ENCODE results near the gene ARHGEF38.
"Not testable (repeated sequence)": the region's sequence is repeated elsewhere in the genome, so short reads cannot be mapped to it uniquely, and the experiment has no call there.

The ARHGEF38 gene

DNA sequence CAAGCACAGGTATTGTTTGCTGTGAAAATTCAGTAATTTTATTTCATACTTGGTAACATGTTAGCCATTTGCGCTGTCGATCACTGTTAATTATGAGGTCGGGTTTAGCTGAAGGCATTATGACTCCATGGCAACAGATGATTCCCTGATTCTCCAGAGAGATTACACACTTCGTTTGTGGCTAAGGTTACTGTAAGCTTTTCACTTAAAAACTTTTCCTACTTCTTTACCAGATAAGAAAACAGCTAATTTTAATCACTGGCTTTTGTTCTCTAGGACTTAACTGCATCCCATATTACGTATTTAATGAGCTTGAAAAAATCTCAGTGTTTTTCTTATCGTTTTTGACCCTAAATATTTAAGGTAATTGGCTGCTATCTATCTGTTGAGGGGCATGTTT, 158.3 kb downstream of the ARHGEF38 start:
- no peak for DNase-seq

DNA sequence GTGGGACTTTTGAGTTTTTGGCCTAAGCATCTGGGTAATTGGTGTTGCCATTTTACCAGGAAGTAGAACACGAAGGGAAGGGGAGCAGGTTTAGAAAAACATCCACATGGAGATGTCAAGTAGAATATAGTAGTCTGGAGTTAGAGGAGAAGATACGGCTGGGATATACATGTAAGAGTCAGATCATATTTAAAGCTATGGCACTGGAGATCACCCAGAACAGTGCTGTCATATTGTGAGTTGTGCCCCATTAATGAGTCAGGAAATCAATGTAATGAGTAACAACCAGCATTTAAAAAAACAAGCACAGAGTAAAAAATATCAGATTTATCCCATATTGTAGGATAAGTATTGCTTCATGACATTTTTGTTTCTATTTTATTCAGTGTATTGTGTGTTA, 160.3 kb downstream of the ARHGEF38 start:
- DNase-seq: no peak

DNA sequence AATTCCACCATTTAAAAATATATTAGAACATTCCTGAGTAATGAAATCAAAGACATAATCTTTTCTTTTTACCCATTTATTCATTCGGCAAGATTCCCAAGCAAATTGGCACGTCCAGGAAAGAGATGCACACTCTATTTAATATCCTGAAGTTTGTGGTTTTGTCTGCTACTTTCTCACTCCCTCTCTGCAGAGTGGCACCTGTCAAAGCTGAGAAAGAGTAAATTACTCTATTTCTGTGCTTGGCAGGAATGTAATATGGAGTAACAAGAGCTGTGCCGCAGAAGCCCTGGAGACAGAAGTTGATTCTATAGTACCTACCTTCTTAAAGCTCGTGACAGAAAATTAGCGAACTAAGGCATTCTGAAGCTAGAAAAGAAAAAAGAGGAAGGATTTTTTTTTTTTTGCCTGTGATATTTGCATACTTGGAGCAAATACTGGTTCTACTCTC, 161.7 kb downstream of the ARHGEF38 start:
- DNase-seq: no peak

DNA sequence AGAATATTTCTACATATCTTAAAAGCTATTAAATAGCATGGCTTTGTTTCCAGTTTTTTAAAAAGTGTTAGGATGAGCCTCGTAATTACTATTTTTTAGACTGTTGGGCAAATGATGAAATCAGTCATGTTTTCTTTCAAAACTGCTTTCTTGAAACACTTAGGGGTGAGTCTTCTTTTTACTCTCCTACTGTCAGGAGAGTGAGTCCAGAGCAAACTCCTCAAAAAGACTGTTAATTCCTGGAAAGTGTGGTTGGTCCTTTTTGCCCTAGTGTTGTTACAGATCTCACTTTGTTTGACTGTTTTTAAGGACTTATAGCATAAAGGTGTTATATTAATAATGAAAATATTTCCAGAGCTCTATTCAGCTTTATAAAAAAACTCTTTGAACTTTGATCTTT, 162.5 kb downstream of the ARHGEF38 start:
- no peak for DNase-seq

DNA sequence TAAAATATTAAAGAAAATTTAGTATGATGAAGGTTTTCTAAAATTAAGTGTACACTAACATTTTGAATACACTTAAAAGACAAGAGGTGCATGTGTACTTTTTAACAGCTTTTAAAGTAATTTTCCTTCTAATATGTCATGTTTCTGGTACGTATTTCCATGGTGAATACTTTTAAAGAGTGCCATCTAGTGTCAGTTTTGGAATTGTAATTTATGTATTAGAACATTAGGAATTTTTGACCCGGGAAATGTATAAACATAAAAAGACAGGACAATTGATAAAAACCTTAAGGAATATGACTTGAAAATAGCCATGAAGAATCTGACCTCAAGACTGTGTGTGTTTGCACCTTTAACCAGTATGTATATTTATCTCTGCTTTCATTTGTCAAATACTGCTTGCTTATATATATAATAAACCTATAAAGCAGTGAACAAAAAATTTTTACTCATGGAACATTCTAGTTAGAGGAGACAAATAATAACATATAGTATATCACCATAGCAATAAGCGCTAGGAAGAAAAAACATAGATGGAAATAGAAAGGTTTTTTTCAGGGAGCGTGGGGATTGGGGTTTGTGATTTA, 163.4 kb downstream of the ARHGEF38 start:
- peak in 1 of 58 donors; percentile 15 for DNase-seq

DNA sequence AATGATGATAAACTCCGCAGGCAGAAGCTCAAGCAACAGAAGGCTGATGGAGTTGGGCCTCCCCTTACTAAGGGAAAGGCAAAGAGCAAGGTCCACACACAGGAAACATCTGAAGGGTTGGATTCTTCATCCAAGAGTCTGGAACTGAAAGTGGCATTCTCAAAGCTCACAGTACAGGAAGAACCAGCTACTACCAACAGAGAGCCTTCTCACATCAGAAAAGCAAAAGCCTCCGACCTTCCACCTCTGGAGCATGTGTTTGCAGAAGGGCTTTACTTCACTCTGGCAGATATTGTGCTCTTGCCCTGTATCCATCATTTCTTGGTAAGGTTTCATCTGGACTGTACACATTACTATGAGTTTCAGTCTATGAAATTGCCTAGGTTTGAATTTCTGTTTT, 166.8 kb downstream of the ARHGEF38 start:
- DNase-seq: no peak

DNA sequence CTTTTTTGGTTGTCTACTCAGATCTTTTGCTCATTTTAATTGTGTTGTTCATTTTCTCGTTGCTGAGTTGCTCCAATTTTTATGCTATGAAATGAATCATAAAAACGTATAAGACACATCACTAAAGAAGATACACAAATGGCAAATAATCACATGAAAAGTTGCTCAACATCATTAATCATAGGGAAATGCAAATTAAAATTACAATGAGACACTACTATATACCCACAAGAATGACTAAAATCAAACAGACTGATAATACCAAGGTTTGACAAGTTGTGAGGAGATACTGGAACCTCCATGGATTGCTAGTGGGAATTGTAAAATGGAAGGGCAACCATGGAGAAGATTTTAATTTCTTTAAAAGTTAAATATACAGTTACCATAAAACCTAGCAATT, 173.2 kb downstream of the ARHGEF38 start:
- DNase-seq: no peak

DNA sequence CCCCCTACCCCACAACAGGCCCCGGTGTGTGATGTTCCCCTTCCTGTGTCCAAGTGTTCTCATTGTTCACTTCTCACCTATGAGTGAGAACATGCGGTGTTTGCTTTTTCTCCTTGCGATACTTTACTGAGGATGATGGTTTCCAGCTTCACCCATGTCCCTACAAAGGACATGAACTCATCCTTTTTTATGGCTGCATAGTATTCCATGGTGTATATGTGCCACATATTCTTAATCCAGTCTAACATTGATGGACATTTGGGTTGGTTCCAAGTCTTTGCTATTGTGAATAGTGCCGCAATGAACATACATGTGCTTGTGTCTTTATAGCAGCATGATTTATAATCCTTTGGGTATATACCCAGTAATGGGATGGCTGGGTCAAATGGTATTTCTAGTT, 177.5 kb downstream of the ARHGEF38 start:
- DNase-seq: not testable (repeated sequence)
